Activated CD8-positive, alpha-beta memory T cell treated with anti-CD3 and anti-CD28 coated beads, Interleukin-2, amount 50 U/mL, for 24 hours (primary cell): ENCODE data around the gene TMEM63C.

Experiments used
- DNase-seq: peaks from one replicate; pipeline ENCODE4 v3.0.0-alpha.2; 2020; ENCODE audit errors: extremely low read depth

Gene TMEM63C

GRCh38 chr14:77195766-77196165 is 14.2 kb downstream of the TMEM63C start:
- DNase-seq: no peak

- DNase-seq: no peak
Observed at GRCh38 chr14:77197988-77198387, 16.4 kb downstream of the TMEM63C start.

GRCh38 chr14:77198561-77198960 is 17.0 kb downstream of the TMEM63C start:
- DNase-seq: no peak

GRCh38 chr14:77199590-77199989 is 18.0 kb downstream of the TMEM63C start:
- DNase-seq: no peak

- DNase-seq: no peak
Observed at GRCh38 chr14:77200406-77200985, 18.9 kb downstream of the TMEM63C start.

- DNase-seq: no peak
Observed at GRCh38 chr14:77201696-77202095, 20.1 kb downstream of the TMEM63C start.

GRCh38 chr14:77203611-77204458 is 22.2 kb downstream of the TMEM63C start:
- DNase-seq: no peak

GRCh38 chr14:77204459-77204771 is 22.8 kb downstream of the TMEM63C start:
- DNase-seq: no peak

- DNase-seq: no peak
Observed at GRCh38 chr14:77204907-77205306, 23.3 kb downstream of the TMEM63C start.

- DNase-seq: no peak
Observed at GRCh38 chr14:77205566-77205965, 24.0 kb downstream of the TMEM63C start.

GRCh38 chr14:77206261-77206824 is 24.7 kb downstream of the TMEM63C start:
- DNase-seq: no peak

- DNase-seq: no peak
Observed at GRCh38 chr14:77206877-77207389, 25.3 kb downstream of the TMEM63C start.

GRCh38 chr14:77208291-77208978 is 26.8 kb downstream of the TMEM63C start:
- no peak for DNase-seq

- no peak for DNase-seq
Observed at GRCh38 chr14:77208979-77209318, 27.4 kb downstream of the TMEM63C start.

- no peak for DNase-seq
Observed at GRCh38 chr14:77212097-77212870, 30.7 kb downstream of the TMEM63C start.

- DNase-seq: no peak
Observed at GRCh38 chr14:77212943-77213678, 31.5 kb downstream of the TMEM63C start.

GRCh38 chr14:77213679-77214016 is 32.0 kb downstream of the TMEM63C start:
- DNase-seq: no peak

GRCh38 chr14:77214216-77214615 is 32.6 kb downstream of the TMEM63C start:
- DNase-seq: no peak

- DNase-seq: no peak
Observed at GRCh38 chr14:77217551-77217950, 36.0 kb downstream of the TMEM63C start.

- DNase-seq: no peak
Observed at GRCh38 chr14:77219591-77219990, 38.0 kb downstream of the TMEM63C start.
